A673 (cell line): ENCODE results near the gene GALNT12. TPM values are rescaled to one million over a fixed set of nuclear protein-coding genes. Genes with fewer than 3 reads are reported as not detected.

ENCODE experiments used
- BruUV-seq: library from RNA; stranded (reverse); fragments of 400-500 nt; replicated peaks from 2 replicates; lab custom pipeline; 2021; lab: Mats Ljungman, UMichigan
- CTCF ChIA-PET: fragments of 300-600 bp; sonication (Branson Sonifier 250); formaldehyde crosslinking; loops from one replicate; lab custom pipeline; 2022; ENCODE audit warnings: antibody characterized with exemption; lab: Charles Lee
- POLR2A ChIA-PET: fragments of 300-600 bp; sonication (Branson Sonifier 250); formaldehyde crosslinking; loops from one replicate; lab custom pipeline; 2022; ENCODE audit warnings: antibody characterized with exemption; ENCODE audit not compliant: low non-redundant PET; lab: Charles Lee
- DNase-seq: peaks from one replicate; pipeline ENCODE4 v3.0.0-alpha.2; 2015; ENCODE audit warnings: low spot score
- H3K27ac ChIP-seq: fragments of 200-600 bp; sonication (generic); 2 replicates; pipeline ENCODE4 v1.5.1; 2016; ENCODE audit warnings: mixed run types, low read depth, mild to moderate bottlenecking, mixed read lengths, antibody characterized with exemption, low read length; ENCODE audit not compliant: poor library complexity, severe bottlenecking
- H3K27me3 ChIP-seq: fragments of 200-600 bp; sonication (generic); replicated peaks from 2 replicates; pipeline ENCODE4 v1.6.1; 2017; ENCODE audit warnings: mixed run types, low read depth, mild to moderate bottlenecking, mixed read lengths, antibody characterized with exemption, low read length; ENCODE audit not compliant: insufficient read depth, poor library complexity
- H3K36me3 ChIP-seq: fragments of 200-600 bp; sonication (generic); 2 replicates; pipeline ENCODE4 v1.6.1; 2016; ENCODE audit warnings: mixed run types, mild to moderate bottlenecking, mixed read lengths, antibody characterized with exemption, low read length; ENCODE audit not compliant: insufficient read depth, poor library complexity, severe bottlenecking
- H3K4me1 ChIP-seq: fragments of 200-600 bp; sonication (generic); 2 replicates; pipeline ENCODE4 v1.6.1; 2017; ENCODE audit warnings: mixed run types, mild to moderate bottlenecking, mixed read lengths, antibody characterized with exemption, low read length; ENCODE audit not compliant: insufficient read depth, poor library complexity, severe bottlenecking
- H3K4me3 ChIP-seq: fragments of 200-600 bp; sonication (generic); 2 replicates; pipeline ENCODE4 v1.5.1; 2016; ENCODE audit warnings: low read depth, mixed run types, mild to moderate bottlenecking, mixed read lengths, low read length; ENCODE audit not compliant: poor library complexity, severe bottlenecking
- H3K9me3 ChIP-seq: fragments of 200-600 bp; sonication (generic); 2 replicates; pipeline ENCODE4 v1.6.1; 2016; ENCODE audit warnings: mixed run types, low read depth, mild to moderate bottlenecking, mixed read lengths, antibody characterized with exemption, low read length; ENCODE audit not compliant: poor library complexity, severe bottlenecking
- EZH2 ChIP-seq: fragments of 200-600 bp; sonication (generic); IDR thresholded peaks from 2 replicates; pipeline ENCODE4 v1.6.1; 2017; ENCODE audit warnings: borderline replicate concordance, low read depth, mild to moderate bottlenecking, mixed read lengths, antibody characterized with exemption, low read length; ENCODE audit not compliant: poor library complexity, severe bottlenecking
- intact Hi-C: fragments of 100-400 bp; cut with micrococcal nuclease; formaldehyde crosslinking; loops from one replicate; pipeline ENCODE4 v1.10.0; 2022; ENCODE audit not compliant: unreplicated experiment
- total RNA-seq: library from RNA; stranded (reverse); gene quantifications from 2 replicates; pipeline ENCODE4 v1.2.3, GENCODE V29; 2021
- TF ChIP-seq, protein P1 (sequence below): fragments of 300-800, 200-600 bp; sonication (generic); conservative IDR thresholded peaks from 2 replicates; pipeline ENCODE4 v1.5.1; 2017; ENCODE audit warnings: low read depth, mild to moderate bottlenecking, antibody characterized with exemption, low read length, moderate library complexity, mixed read lengths

Gene GALNT12
- total RNA-seq, 1 experiment from 2014 or later, result 0.54 TPM

DNA sequence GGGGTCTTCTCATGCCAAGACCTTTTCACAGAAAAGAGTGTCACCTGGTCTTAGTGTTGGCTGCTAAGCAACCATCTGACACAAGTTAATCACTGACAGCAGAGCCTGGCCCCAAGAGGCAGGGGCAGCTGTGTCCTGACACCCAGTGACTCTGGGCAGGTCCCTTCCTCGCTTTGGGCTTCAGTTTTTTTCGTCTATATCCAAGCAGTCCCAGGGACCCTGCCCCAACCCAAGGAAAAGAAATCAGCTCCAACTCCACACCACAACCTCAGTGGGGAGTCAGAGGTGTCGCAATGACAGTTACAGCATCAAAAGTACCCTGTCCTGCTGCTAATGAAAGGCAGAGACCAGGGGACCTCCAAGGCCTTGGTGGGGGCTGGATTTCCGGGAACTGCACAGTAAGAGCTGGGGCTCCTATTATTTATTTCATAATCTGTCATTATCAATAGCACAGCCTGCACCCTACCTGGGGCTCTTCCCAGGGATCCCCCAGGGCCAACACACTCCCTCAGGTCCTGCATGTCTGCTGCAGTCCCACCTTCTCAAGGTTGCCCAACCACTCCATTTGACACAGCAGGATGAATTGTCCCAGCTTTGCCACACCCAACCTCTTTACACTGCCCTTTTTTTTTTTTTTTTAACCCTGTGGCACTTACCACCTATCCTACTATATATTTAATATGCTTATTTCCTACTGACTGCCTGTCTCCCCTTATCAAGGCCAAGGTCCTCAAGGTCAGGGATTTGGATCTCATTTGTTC lies 20.5 kb upstream of the GALNT12 start:
- Histone ChIP-seq H3K4me1 (no peaks in the 10 kb centered on the region), H3K36me3 (peaks cover 4% of the 10 kb centered on the region), H3K4me3 (no peak overlapping the region), H3K27ac (no peak overlapping the region), H3K9me3 (no peaks in the 10 kb centered on the region), H3K27me3 (no peaks in the 10 kb centered on the region)
- intact Hi-C loops, result no loop called here
- POLR2A ChIA-PET, result no interaction called here
- TF ChIP-seq, protein P1, sequence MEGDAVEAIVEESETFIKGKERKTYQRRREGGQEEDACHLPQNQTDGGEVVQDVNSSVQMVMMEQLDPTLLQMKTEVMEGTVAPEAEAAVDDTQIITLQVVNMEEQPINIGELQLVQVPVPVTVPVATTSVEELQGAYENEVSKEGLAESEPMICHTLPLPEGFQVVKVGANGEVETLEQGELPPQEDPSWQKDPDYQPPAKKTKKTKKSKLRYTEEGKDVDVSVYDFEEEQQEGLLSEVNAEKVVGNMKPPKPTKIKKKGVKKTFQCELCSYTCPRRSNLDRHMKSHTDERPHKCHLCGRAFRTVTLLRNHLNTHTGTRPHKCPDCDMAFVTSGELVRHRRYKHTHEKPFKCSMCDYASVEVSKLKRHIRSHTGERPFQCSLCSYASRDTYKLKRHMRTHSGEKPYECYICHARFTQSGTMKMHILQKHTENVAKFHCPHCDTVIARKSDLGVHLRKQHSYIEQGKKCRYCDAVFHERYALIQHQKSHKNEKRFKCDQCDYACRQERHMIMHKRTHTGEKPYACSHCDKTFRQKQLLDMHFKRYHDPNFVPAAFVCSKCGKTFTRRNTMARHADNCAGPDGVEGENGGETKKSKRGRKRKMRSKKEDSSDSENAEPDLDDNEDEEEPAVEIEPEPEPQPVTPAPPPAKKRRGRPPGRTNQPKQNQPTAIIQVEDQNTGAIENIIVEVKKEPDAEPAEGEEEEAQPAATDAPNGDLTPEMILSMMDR, result no peak
- TF ChIP-seq EZH2, result no peak
- no TSS peak for BruUV-seq
- DNase-seq, result no peak
- CTCF ChIA-PET, result no interaction called here

- DNase-seq, result no peak
- Histone ChIP-seq H3K4me3 (no peak overlapping the region), H3K4me1 (no peaks in the 10 kb centered on the region), H3K27ac (no peak overlapping the region), H3K27me3 (no peaks in the 10 kb centered on the region), H3K36me3 (peaks cover 4% of the 10 kb centered on the region), H3K9me3 (no peaks in the 10 kb centered on the region)
- TF ChIP-seq EZH2, result no peak
- TF ChIP-seq, protein P1, result no peak
- POLR2A ChIA-PET, result no interaction called here
- CTCF ChIA-PET, result no interaction called here
- intact Hi-C loops, result no loop called here
- BruUV-seq, result no TSS peak
Observed at GRCh38 chr9:98787766-98788335, 19.6 kb upstream of the GALNT12 start.

DNA sequence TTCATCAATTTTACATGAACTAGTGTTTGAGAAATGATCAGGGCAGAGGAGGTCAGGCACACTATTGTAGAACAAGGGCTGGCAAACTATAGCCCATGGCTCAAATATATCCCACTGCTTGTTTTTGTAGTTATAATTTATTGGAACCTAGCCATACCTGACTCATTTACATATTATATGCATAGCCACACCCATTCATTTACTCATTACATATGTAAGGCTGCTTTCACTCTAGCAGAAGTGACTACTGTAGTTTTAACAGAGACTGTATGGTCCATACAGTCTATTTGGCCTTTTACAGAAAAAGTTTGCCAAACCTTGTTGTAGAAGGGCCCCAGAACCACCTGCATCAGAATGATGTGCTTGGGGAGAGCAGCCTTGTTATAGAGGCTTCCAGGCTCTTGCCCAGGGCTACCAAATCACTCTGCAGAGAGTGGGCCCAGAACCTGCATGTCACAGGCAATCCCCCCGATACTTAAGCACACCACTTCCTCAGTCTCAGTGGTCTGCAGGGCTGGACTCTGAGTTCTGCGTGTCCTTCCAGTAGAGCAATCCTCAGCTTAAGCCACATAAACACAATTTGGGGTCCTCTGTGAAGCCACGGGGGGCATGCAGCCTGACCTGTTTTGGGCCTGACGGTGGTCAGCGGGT lies 17.9 kb upstream of the GALNT12 start:
- no peak for DNase-seq
- BruUV-seq, result no TSS peak

More for the DNA sequence above, 17.9 kb upstream of the GALNT12 start:
- intact Hi-C loops, result loop anchor here (5.0 kb wide), 1 partner anchor 472 kb away; no protein-coding TSS in a partner anchor
- Histone ChIP-seq H3K27me3 (no peaks in the 10 kb centered on the region), H3K4me1 (no peaks in the 10 kb centered on the region), H3K9me3 (no peaks in the 10 kb centered on the region), H3K36me3 (peaks cover 4% of the 10 kb centered on the region), H3K4me3 (no peak overlapping the region), H3K27ac (no peak overlapping the region)
- no peak for TF ChIP-seq EZH2
- TF ChIP-seq, protein P1, result no peak
- ChIA-PET POLR2A (no interaction called here), CTCF (no interaction called here)
